ENCODE results near the gene MX1. TPM values are rescaled to one million over a fixed set of nuclear protein-coding genes. Genes with fewer than 3 reads are reported as not detected.

The MX1 gene
- total RNA-seq, 2 experiments from 2014 or later, result 82.3 to 86.3 TPM

- peak in 1 of 14 experiments; percentile 29 for DNase-seq
- no peak overlapping the region for H3K4me3 Mint-ChIP-seq
- ChIA-PET CTCF (no interaction called here), POLR2A (no interaction called here)
- no peak for TF ChIP-seq CTCF (IDR thresholded peaks at IDR 0.05)
- peak overlapping the region; percentile 51 for H3K27ac Mint-ChIP-seq
- H3K36me3 Mint-ChIP-seq (ENCODE audit: low read depth), result peaks cover 100% of the 10 kb centered on the region
- Histone ChIP-seq H3K4me3 (ENCODE audit: low read length) (no peak overlapping the region), H3K36me3 (ENCODE audit: insufficient read depth, low read length) (peaks cover 98% of the 10 kb centered on the region), H3K27ac (ENCODE audit: low read depth in 1 of 2, low read length in 2 of 2) (no peak overlapping the region), H3K4me1 (ENCODE audit: insufficient read depth, low read length) (no peaks in the 10 kb centered on the region), H3K27me3 (ENCODE audit: control insufficient read depth in 1 of 2, insufficient read depth in 2 of 2, low read length in 2 of 2) (no peaks in the 10 kb centered on the region), H3K9me3 (ENCODE audit: control insufficient read depth in 1 of 2, insufficient read depth in 1 of 2, low read length in 2 of 2) (no peaks in the 10 kb centered on the region)
- peaks cover 26% of the 10 kb centered on the region for H3K4me1 Mint-ChIP-seq (ENCODE audit: low read depth)
- peaks cover 2% of the 10 kb centered on the region for H3K9me3 Mint-ChIP-seq
- intact Hi-C loops (cut with DNase I, micrococcal nuclease), result no loop called here
- H3K27me3 Mint-ChIP-seq, result no peaks in the 10 kb centered on the region
- no peak for ATAC-seq (ENCODE audit: poor library complexity)
Measured at GRCh38 chr21:41435706-41436105, 9.7 kb downstream of the MX1 start.

DNA sequence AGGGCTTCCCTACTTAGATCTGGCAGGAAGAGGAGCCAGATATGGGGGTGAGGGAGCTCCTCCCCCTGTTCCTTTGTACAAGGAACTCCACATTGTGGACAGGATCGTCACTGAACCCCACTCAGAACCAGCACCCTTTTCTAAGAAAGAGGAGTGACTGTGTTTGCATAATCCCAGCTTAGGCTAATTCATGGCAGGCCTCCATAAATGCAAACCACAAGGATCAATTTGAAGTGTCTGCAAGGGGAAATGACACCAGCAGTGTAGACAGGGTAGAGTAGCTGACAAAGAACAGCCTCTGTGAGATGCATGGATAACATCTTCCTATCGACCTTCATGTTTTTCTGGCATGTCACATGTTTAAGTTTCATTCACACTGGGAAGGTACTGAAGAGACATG is 11.7 kb downstream of the MX1 start:
- Histone ChIP-seq H3K27me3 (ENCODE audit: control insufficient read depth in 1 of 2, insufficient read depth in 2 of 2, low read length in 2 of 2) (no peaks in the 10 kb centered on the region), H3K4me3 (ENCODE audit: low read length) (no peak overlapping the region), H3K27ac (ENCODE audit: low read depth in 1 of 2, low read length in 2 of 2) (no peak overlapping the region), H3K36me3 (ENCODE audit: insufficient read depth, low read length) (peaks cover 100% of the 10 kb centered on the region), H3K4me1 (ENCODE audit: insufficient read depth, low read length) (no peaks in the 10 kb centered on the region), H3K9me3 (ENCODE audit: control insufficient read depth in 1 of 2, insufficient read depth in 1 of 2, low read length in 2 of 2) (no peaks in the 10 kb centered on the region)
- ATAC-seq (ENCODE audit: poor library complexity) (no peak), DNase-seq (no peak)
- Mint-ChIP-seq H3K27ac (peak overlapping the region; percentile 42), H3K27me3 (no peaks in the 10 kb centered on the region), H3K4me3 (no peak overlapping the region), H3K36me3 (ENCODE audit: low read depth) (peaks cover 100% of the 10 kb centered on the region), H3K9me3 (peaks cover 2% of the 10 kb centered on the region), H3K4me1 (ENCODE audit: low read depth) (peaks cover 18% of the 10 kb centered on the region)
- TF ChIP-seq CTCF (IDR thresholded peaks at IDR 0.05), result no peak
- intact Hi-C loops (cut with DNase I, micrococcal nuclease), result no loop called here
- CTCF ChIA-PET, result no interaction called here
- POLR2A ChIA-PET, result interaction anchor here (1.5 to 1.6 kb wide), 2 partner anchors 12 kb away, joined by 4 read pairs; partner anchors contain the start of gene MX1

DNA sequence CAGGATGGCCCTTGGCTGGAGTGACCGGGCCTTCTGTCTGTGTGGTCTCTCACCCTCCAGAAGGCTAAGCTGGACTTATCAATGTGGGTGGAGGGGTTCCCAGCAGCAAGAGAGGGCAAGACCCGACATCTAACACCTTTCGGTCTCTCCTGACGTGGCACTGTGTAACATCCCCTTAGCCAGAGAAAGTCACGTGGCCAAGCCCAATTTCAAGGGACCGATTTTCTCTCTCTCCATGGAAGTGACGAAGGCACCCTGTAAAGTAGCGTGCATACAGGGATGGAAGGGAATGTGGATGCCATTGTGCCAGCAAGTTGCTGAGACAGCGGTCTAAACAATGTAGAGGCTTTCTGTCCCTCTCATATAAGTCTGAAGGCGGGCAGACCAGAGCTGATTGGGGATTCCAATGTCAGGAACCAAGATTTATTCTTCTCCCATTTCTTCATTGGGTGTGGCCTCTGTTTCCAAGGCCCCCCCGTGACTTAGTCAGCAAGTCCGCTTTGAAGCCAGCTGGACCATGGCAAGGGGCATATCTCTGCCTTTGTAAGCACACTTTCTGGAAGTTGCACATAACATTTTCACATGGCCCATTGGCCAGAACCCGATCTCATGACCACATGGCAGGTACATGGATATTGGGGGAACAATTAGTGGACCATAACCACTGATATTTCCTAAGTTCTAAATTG is 12.5 kb downstream of the MX1 start:
- DNase-seq (peak in 1 of 14 experiments; percentile 29), ATAC-seq (ENCODE audit: poor library complexity) (no peak)
- ChIA-PET POLR2A (interaction anchor here (1.6 kb wide), 1 partner anchor 13 kb away, joined by 4 read pairs; the partner anchor contains the start of gene MX1), CTCF (interaction anchor here (1.1 kb wide), 1 partner anchor 156 kb away, joined by 3 read pairs; no protein-coding TSS in a partner anchor)
- Histone ChIP-seq H3K4me3 (ENCODE audit: low read length) (no peak overlapping the region), H3K27ac (ENCODE audit: low read depth in 1 of 2, low read length in 2 of 2) (no peak overlapping the region), H3K36me3 (ENCODE audit: insufficient read depth, low read length) (peaks cover 100% of the 10 kb centered on the region), H3K27me3 (ENCODE audit: control insufficient read depth in 1 of 2, insufficient read depth in 2 of 2, low read length in 2 of 2) (no peaks in the 10 kb centered on the region), H3K9me3 (ENCODE audit: control insufficient read depth in 1 of 2, insufficient read depth in 1 of 2, low read length in 2 of 2) (no peaks in the 10 kb centered on the region), H3K4me1 (ENCODE audit: insufficient read depth, low read length) (no peaks in the 10 kb centered on the region)
- Mint-ChIP-seq H3K4me1 (ENCODE audit: low read depth) (peaks cover 11% of the 10 kb centered on the region), H3K27me3 (no peaks in the 10 kb centered on the region), H3K36me3 (ENCODE audit: low read depth) (peaks cover 100% of the 10 kb centered on the region), H3K27ac (peak overlapping the region; percentile 42), H3K4me3 (no peak overlapping the region), H3K9me3 (peaks cover 2% of the 10 kb centered on the region)
- TF ChIP-seq CTCF (IDR thresholded peaks at IDR 0.05), result no peak
- intact Hi-C loops (cut with DNase I, micrococcal nuclease), result no loop called here

All from CD4-positive, alpha-beta T cell (primary cell).